Activated T-cell treated with anti-CD3 and anti-CD28 coated beads, Interleukin-2, amount 50 U/mL, for 24 hours (primary cell): ENCODE results near the gene CEACAM19.
"Not testable (repeated sequence)": the region's sequence is repeated elsewhere in the genome, so short reads cannot be mapped to it uniquely, and the experiment has no call there.

Experiments
- DNase-seq: peaks from one replicate; pipeline ENCODE4 v3.0.0-alpha.2; 2020
- H3K27ac Mint-ChIP-seq: 2 replicates; pipeline ENCODE4 v1.8.0; 2020; ENCODE audit warnings: mild to moderate bottlenecking, mixed read lengths
- H3K27me3 Mint-ChIP-seq: 2 replicates; pipeline ENCODE4 v1.8.0; 2020; ENCODE audit warnings: mixed read lengths
- H3K36me3 Mint-ChIP-seq: 2 replicates; pipeline ENCODE4 v1.8.0; 2020; ENCODE audit warnings: low read depth, mixed read lengths
- H3K4me1 Mint-ChIP-seq: 2 replicates; pipeline ENCODE4 v1.8.0; 2020; ENCODE audit warnings: low read depth, mixed read lengths
- H3K4me3 Mint-ChIP-seq: 2 replicates; pipeline ENCODE4 v1.8.0; 2020; ENCODE audit warnings: mild to moderate bottlenecking, moderate library complexity, mixed read lengths
- H3K9me3 Mint-ChIP-seq: 2 replicates; pipeline ENCODE4 v1.8.0; 2020; ENCODE audit warnings: mixed read lengths

CEACAM19 gene, protein sequence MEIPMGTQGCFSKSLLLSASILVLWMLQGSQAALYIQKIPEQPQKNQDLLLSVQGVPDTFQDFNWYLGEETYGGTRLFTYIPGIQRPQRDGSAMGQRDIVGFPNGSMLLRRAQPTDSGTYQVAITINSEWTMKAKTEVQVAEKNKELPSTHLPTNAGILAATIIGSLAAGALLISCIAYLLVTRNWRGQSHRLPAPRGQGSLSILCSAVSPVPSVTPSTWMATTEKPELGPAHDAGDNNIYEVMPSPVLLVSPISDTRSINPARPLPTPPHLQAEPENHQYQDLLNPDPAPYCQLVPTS

DNA sequence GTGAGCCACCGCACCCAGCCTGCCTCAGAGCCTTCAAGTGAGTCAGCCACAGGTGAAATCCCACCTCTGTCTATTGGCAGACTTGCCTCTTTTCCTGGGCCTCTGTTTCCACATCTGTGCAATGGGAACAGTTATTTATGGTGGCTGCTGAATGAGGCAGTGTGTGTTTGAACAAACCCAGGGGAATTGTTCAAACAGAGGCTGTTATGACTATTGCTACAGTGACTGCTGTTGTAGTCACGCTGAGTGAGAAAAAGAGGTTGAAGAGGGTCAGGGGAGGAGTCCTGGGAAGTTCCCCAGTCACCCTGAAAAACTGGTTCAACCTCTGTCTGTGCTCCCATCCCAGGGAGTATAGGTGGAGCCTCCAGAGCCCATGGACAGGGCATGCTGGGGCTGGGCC, at the start of gene CEACAM19:
Gene CEACAM19, plus strand, starts transcription at position 83 of the 400 bp plus-strand sequence. CDS start 450 bp downstream, outside the sequence.
- Mint-ChIP-seq H3K9me3 (no peaks in the 10 kb centered on the region), H3K27me3 (peaks cover 3% of the 10 kb centered on the region), H3K4me3 (no peak within 1 kb of the TSS)

DNA sequence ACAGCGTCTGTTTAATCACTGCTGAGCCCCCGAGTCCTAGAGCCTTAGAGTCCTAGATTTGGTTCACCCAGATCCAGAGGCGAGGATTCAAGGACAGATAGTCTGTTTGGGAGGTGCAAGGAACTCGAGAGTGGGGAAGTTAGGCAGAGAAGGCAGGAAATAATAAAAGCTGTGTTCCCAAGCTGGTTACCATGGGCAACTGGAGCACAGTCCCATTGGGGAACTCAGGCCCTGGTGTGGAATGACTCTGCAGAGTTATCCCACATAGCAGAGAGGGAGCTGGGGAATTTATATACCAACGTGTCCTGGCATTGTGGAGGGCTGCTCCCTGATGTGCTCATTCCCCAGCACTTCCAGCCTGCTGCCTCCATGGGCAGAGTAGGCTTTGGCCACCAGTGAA, 48.2 kb upstream of the CEACAM19 start:
- no peak for DNase-seq
- Mint-ChIP-seq H3K36me3 (no peaks in the 10 kb centered on the region), H3K4me3 (no peak overlapping the region), H3K4me1 (no peaks in the 10 kb centered on the region), H3K9me3 (no peaks in the 10 kb centered on the region), H3K27ac (no peak overlapping the region), H3K27me3 (peaks cover 6% of the 10 kb centered on the region)

More for the DNA sequence above, at the start of gene CEACAM19:
- DNase-seq, result no peak
- no peak within 1 kb of the TSS for H3K27ac Mint-ChIP-seq
- H3K4me1 Mint-ChIP-seq, result no peaks in the 10 kb centered on the region
- H3K36me3 Mint-ChIP-seq, result no peaks in the 10 kb centered on the region

DNA sequence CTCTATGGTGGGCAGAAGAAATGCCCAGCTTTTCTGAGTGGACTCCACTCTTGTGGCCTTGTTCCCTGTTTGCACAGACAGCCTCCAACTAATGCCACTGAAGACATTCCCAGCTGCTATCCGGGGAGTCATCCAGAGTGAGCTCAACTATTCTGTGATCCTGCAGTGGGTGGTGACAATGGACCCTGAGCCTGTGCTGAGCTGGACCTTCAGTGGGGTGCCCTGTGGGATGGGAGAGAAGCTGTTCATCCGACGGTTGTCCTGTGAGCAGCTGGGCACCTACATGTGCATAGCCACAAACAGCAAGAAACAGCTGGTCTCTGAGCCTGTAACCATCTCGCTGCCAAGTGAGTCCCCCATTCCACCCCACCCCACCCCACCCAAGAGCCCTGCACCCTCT, 47.7 kb upstream of the CEACAM19 start:
- Mint-ChIP-seq H3K27me3 (peaks cover 6% of the 10 kb centered on the region), H3K27ac (no peak overlapping the region), H3K4me1 (no peaks in the 10 kb centered on the region), H3K4me3 (no peak overlapping the region), H3K9me3 (no peaks in the 10 kb centered on the region), H3K36me3 (no peaks in the 10 kb centered on the region)
- DNase-seq, result no peak

DNA sequence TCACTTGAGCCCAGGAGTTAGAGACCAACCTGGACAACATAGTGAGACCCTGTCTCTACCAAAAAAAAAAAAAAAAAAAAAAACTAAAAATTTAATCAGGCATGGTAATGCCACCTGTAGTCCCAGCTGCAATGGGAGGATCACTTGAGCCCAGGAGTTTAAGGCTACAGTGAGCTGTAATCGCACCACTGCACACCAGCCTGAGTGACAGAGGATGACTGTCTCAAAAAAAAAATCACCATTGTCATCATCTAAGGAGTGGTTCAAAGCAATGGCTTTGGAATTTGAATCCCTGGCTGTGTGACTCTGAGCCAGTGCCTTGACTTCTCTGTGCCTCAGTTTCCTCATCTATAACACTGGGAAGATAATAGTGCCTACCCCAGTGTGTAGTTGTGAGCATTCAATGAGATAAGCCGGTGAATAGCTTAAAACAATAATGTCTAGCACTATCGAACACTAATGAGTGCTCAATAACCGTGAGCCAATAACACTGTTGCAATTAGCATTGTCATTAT, 46.4 kb upstream of the CEACAM19 start:
- Mint-ChIP-seq H3K4me1 (no peaks in the 10 kb centered on the region), H3K36me3 (no peaks in the 10 kb centered on the region), H3K27me3 (peaks cover 10% of the 10 kb centered on the region), H3K27ac (no peak overlapping the region), H3K4me3 (no peak overlapping the region), H3K9me3 (no peaks in the 10 kb centered on the region)
- no peak for DNase-seq

DNA sequence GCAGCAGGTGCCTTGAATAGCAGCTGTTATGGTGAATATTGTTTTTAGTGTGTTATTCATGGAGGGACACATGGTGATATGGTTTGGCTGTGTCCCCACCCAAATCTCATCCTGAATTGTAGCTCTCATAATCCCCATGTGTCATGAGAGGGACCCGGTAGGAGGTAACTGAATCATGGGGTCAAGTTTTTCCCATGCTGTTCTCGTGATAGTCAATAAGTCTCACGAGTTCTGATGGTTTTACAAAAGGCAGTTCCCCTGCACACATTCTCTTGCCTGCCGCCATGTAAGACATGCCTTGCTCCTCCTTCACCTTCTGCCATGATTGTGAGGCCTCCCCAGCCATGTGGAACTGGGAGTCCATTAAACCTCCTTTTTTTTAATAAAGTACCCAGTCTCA, 45.6 kb upstream of the CEACAM19 start:
- H3K36me3 Mint-ChIP-seq, H3K4me3 Mint-ChIP-seq, DNase-seq, H3K9me3 Mint-ChIP-seq, H3K4me1 Mint-ChIP-seq, H3K27ac Mint-ChIP-seq: not testable (repeated sequence)
- H3K27me3 Mint-ChIP-seq, result peaks cover 14% of the 10 kb centered on the region

DNA sequence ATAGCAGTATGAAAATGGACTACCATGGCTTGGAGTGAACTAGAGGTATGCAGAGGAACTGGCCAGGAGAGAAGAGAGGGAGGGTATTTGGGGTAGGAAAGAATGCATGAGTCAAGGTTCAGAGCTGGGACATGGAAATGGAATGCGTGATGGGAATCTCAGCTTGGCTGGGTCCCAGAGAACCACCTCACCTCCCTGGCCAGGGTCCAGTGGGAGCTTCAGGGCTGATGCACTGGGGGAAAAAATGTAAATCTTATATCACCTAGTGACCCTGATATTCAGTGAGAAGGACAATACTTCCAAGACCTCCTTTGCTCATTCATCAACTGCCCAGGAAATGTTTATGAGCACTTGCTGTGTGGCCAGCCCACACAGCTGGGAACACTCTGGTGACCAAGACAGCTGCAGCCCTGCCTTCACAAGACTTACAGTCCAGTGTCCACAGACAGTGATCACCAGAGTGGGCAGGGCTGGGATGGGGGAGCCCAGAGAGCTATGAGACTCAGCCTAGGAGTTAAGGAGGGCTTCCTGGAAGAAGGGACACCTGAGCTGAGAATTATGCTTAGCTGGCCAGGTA, 45.1 kb upstream of the CEACAM19 start:
- peaks cover 14% of the 10 kb centered on the region for H3K27me3 Mint-ChIP-seq

DNA sequence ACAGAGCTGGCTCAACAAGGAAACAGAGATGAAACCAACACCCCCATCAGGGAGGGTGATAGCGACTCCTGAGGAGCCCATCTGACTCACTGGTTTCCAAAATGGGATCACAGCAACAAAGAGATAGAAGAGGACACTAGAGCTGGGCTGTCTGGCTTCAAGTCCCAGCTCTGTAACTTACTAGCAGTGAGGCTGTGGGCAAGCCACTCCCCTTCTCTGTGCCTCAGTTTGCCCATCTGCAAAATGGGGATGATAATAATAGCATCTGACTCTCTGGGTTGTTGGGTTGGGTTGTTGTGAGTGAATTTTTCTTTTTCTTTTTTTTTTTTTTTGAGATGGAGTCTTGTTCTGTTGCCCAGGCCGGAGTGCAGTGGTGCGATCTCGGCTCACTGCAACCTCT, 43.7 kb upstream of the CEACAM19 start:
- Mint-ChIP-seq H3K36me3 (no peaks in the 10 kb centered on the region), H3K27ac (no peak overlapping the region), H3K4me1 (no peaks in the 10 kb centered on the region), H3K4me3 (no peak overlapping the region), H3K27me3 (peaks cover 14% of the 10 kb centered on the region), H3K9me3 (no peaks in the 10 kb centered on the region)
- DNase-seq, result no peak

More for the DNA sequence above, 45.1 kb upstream of the CEACAM19 start:
- Mint-ChIP-seq H3K4me1 (no peaks in the 10 kb centered on the region), H3K4me3 (no peak overlapping the region), H3K36me3 (no peaks in the 10 kb centered on the region), H3K9me3 (no peaks in the 10 kb centered on the region), H3K27ac (no peak overlapping the region)
- DNase-seq, result no peak

DNA sequence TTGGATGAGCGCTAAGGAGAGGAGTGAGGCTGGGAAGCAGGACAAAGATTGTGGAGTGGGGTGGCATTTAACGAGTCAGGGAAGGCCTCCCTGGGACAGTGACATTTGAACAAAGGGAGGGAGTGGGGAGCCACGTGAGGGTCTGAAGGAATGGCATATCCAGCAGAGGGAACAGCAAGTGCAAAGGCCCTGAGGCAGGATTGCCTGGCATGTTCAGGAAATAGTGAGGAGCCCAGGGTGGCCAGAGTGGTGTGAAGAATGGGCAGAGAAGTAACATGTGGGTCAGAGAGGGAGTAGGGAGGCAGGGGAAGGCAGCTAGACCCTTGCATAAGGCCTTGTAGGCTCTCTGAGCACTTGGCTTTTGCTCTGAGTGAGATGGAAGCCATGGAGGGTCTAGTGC, 42.5 kb upstream of the CEACAM19 start:
- Mint-ChIP-seq H3K9me3 (no peaks in the 10 kb centered on the region), H3K4me3 (no peak overlapping the region), H3K36me3 (no peaks in the 10 kb centered on the region), H3K27me3 (peaks cover 14% of the 10 kb centered on the region), H3K4me1 (no peaks in the 10 kb centered on the region), H3K27ac (no peak overlapping the region)
- no peak for DNase-seq

DNA sequence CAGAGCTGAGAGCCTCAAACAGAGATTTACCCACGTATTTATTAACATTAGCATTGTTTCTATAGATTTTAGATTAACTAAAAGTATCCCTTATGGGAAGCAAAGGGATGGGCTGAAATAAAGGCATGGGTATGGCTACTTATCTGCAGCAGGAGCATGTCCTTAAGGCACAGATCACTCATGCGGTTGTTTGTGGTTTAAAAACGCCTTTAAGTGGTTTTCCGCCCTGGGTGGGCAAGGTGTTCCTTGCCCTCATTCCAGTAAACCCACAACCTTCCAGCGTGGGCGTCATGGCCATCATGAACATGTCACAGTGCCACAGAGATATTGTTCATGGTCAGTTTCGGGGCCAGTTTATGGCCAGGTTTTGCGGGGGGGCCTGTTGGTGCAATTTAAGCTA, 39.7 kb upstream of the CEACAM19 start:
- not testable (repeated sequence) for H3K36me3 Mint-ChIP-seq, H3K4me1 Mint-ChIP-seq, H3K9me3 Mint-ChIP-seq, DNase-seq, H3K4me3 Mint-ChIP-seq, H3K27ac Mint-ChIP-seq
- peaks cover 20% of the 10 kb centered on the region for H3K27me3 Mint-ChIP-seq

DNA sequence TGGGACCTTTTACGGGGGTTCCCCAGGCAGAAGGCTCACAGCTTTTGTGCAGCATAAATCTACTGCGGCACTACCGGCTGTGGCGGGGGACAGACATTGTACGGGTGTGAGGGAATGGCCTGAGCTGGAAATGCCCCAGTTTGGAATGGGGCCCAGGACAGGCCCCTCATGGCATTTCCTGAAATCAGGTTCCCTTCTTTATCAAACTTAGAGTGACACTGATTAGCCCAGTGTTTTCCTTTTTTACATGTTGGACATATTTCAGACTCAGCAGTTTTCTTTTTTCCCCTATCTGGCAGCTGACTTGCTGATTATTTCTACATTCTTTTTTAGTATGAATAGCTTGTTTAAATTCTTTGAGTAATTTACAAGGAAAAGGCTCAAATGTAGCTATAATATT, 37.2 kb upstream of the CEACAM19 start:
- DNase-seq, H3K36me3 Mint-ChIP-seq, H3K9me3 Mint-ChIP-seq, H3K27ac Mint-ChIP-seq, H3K4me1 Mint-ChIP-seq, H3K4me3 Mint-ChIP-seq: not testable (repeated sequence)
- H3K27me3 Mint-ChIP-seq, result peaks cover 16% of the 10 kb centered on the region

DNA sequence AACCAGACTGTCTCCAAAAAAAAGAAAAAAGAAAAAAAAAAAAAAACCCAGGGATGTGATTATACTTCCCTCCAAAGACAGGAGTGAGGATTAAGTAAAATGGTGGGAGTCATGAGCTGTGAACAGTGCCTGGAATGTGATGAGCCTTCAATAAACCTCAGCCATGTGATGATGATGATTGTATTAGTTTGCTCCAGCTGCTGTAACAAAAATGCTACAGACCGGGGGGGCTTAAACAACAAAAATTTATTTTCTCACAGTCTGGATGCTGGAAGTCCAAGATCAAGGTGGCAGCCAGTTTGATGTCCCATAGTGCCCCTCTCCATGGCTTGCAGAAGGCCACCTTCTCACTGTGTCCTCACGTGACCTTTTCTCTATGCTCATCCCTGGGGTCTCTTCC, 36.5 kb upstream of the CEACAM19 start:
- Mint-ChIP-seq H3K4me1 (no peaks in the 10 kb centered on the region), H3K36me3 (no peaks in the 10 kb centered on the region)

DNA sequence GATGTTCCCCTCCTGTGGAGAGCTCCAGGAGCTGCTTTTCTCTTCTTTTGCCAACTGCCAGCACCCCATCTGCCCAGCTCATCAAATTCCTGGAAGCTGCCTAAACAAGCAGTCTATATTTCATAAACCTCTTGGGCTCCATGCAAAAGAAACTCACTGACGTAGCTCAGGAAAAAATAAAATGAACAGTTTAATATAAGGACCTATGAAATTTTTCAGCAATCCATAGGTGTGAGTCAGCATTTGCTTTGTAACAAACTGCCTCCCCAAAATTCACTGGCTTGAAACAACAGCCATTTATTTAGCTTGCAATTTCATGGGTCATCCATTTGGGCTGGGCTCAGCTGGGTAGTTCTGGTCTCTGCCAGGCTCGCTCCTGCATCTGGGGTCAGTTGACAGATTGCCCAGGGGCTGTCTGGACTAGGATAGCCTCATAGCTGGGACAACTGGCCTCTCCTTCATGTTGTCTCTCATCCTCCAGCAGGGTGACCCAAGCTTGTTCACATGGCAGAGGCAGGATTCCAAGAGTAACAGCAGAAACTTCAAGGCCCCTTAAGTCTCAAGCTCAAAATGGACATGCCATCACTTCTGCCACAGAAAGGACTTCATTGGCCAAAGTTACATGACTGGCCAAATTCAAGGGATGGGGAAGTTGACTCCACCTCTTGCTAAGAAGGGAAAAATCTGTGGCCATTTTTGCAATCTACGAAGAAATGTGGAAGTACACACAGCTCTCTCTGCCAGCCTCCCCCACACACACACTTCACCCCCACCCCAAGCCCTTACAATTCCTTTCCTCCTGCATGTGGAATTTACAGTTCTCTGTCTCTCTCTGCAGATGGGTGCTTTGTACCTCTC, 35.5 kb upstream of the CEACAM19 start:
- H3K4me3 Mint-ChIP-seq, result no peak overlapping the region
- no peak overlapping the region for H3K27ac Mint-ChIP-seq
- no peaks in the 10 kb centered on the region for H3K36me3 Mint-ChIP-seq
- DNase-seq, result no peak
- no peaks in the 10 kb centered on the region for H3K9me3 Mint-ChIP-seq
- no peaks in the 10 kb centered on the region for H3K4me1 Mint-ChIP-seq
- H3K27me3 Mint-ChIP-seq, result peaks cover 12% of the 10 kb centered on the region

More for the DNA sequence above, 36.5 kb upstream of the CEACAM19 start:
- Mint-ChIP-seq H3K27me3 (peaks cover 16% of the 10 kb centered on the region), H3K9me3 (no peaks in the 10 kb centered on the region), H3K27ac (no peak overlapping the region), H3K4me3 (no peak overlapping the region)
- DNase-seq, result no peak

DNA sequence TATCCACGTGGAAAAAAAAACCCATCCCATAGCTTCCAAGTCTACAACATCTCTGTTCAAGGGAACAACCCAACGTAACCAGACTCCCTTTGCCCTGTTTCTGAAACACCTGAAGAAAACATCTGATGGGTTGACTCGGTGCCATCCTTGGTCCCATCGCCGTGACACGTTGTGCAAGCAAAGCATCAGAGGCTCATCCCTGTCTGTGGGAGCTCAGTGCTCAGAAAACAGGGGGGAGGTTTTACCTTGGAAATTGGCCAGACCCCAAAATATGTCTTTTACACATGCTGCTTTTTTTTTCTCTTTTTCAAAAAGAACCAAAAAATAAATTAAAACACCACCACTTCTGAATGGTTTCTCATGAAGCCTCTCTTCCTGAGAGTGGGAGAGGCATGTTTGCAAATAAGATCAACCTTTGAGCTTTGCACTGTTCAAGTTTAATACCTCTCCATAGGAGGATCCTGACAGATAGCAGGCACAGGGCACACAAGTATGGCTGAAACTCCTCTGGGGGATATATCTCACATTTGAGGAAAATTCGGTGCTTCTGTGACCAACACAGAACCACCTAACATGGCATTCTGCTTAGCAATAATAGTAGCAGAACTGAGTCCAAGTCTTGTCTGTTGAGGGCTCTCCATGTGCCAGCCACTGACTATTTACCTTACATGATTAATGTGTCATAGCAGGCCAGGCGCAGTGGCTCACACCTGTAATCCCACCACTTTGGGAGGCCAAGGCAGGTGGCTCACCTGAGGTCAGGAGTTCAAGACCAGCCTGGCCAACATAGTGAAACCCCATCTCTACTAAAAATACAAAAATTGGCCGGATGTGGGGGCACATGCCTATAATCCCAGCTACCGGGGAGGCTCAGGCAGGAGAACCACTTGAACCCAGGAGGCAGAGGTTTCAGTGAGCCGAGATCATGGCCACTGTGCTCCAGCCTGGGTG, 34.6 kb upstream of the CEACAM19 start:
- no peaks in the 10 kb centered on the region for H3K9me3 Mint-ChIP-seq
- H3K27ac Mint-ChIP-seq, result no peak overlapping the region
- no peaks in the 10 kb centered on the region for H3K36me3 Mint-ChIP-seq
- H3K4me3 Mint-ChIP-seq, result no peak overlapping the region
- peaks cover 16% of the 10 kb centered on the region for H3K27me3 Mint-ChIP-seq
- DNase-seq, result no peak
- H3K4me1 Mint-ChIP-seq, result no peaks in the 10 kb centered on the region

DNA sequence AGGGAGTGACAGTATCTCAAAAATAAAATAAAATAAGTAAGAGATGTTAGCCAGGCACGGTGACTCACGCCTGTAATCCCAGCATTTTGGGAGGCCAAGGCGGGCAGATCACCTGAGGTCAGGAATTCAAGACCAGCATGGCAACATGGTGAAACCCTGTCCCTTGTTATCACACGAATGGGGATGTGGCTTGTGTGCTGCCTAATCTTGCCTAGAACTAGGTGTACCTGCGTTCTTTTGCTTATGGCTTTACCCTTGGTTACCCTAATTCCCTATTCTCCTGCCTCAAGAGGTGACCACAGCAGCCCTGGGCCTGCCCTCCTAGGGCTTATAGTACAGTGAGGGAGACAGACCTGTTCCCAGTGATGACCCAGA, 33.9 kb upstream of the CEACAM19 start:
- Mint-ChIP-seq H3K27me3 (peaks cover 18% of the 10 kb centered on the region), H3K4me1 (no peaks in the 10 kb centered on the region), H3K36me3 (no peaks in the 10 kb centered on the region), H3K9me3 (no peaks in the 10 kb centered on the region), H3K4me3 (no peak overlapping the region), H3K27ac (no peak overlapping the region)
- DNase-seq, result no peak
